ENCODE data around the gene RPL10.

Gene RPL10

DNA sequence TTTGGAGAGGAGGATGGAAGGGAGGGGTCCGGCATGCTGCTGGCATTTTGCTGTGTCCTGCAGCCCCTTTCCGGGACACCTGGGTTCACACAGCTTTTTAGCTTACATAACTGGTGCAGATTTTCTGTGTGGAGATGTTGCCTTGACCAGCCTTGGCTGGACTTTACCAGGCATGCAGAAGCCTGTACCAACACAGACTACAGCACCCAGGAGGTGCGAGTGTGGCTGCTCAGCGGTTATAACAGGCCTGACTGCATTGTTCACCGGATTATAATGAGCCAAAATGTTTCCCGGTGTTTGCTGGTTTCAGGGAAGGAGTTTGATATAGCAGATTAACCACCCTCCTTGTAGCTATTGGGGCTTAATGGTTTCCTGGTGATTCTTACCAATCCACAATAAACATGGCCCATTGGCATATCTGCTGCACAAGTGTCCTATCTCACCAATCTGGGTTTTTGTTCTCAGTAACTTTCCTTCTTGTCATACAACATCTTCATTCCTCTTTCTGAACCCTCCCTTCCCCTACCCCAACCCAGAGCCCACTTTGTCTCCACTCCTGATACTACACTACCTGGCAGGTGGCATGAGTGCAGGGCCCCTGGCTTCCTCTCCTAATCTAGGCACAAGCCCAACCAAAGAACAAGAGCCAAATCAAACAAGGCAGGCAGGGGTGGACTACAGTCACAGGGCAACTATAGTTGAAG, 3.9 kb downstream of the RPL10 start:
- no peak for DNase-seq

- DNase-seq = no peak
Observed at GRCh38 chrX:154402622-154403127, 4.5 kb downstream of the RPL10 start.

GRCh38 chrX:154403192-154403591, 5.0 kb downstream of the RPL10 start:
- no peak for DNase-seq

DNA sequence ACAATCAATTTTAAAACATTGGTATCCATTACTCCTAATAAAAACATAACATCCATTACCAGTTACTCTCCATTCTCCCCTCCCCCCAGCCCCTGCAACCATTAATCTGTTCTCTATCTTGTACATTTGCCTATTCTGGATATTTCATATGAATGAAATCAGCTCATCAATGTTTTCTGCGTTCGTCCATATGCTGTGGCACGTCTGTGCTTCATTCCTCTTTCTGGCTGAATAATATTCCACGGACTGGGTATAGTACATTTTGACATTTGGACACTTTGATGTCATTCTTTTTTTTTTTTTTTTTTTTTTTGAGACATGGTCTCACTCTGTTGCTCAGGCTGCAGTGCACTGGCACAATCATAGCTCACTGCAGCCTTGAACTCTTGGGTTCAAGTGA, 5.7 kb downstream of the RPL10 start:
- DNase-seq = no peak

- no peak for DNase-seq
Observed at GRCh38 chrX:154404625-154405192, 6.5 kb downstream of the RPL10 start.

- DNase-seq = no peak
Observed at GRCh38 chrX:154408659-154409221, 10.6 kb downstream of the RPL10 start.

GRCh38 chrX:154409222-154409871, 11.2 kb downstream of the RPL10 start, which contains the start of gene DNASE1L1:
TSS of gene DNASE1L1 (minus strand) at chrX:154409254. CDS start at chrX:154405568, 3,686 bp downstream.
- peak; percentile 70 for DNase-seq

- DNase-seq = no peak
Observed at GRCh38 chrX:154411981-154412340, 13.8 kb downstream of the RPL10 start.

GRCh38 chrX:154412468-154412867, 14.3 kb downstream of the RPL10 start:
- no peak for DNase-seq

- DNase-seq = no peak
Observed at GRCh38 chrX:154413142-154413541, 15.0 kb downstream of the RPL10 start.

- DNase-seq = no peak
Observed at GRCh38 chrX:154417157-154417556, 19.0 kb downstream of the RPL10 start.

DNA sequence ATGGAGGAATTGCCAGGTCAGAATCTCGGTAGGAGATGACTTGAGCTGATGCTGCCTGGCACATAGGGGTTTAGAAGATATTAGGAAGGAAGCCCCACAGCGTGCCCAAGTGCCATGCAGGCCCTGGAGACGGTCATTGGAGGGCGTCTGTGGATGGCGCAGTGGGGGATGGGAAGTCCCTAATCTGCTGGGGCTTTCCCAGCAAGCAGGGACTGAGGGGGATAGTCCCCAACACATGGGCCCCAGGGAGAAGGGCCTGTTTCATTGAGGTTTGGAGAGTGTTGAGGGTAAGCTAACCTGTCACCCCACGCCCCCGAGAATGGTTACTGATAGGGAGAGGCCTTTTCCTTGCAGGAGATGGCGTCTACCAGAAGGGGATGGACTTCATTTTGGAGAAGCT, 21.0 kb downstream of the RPL10 start:
- DNase-seq = no peak

GRCh38 chrX:154419688-154420401, 21.7 kb downstream of the RPL10 start:
- no peak for DNase-seq

GRCh38 chrX:154420402-154420756, 22.2 kb downstream of the RPL10 start:
- no peak for DNase-seq

- DNase-seq = no peak
Observed at GRCh38 chrX:154426916-154427770, 29.0 kb downstream of the RPL10 start.

DNA sequence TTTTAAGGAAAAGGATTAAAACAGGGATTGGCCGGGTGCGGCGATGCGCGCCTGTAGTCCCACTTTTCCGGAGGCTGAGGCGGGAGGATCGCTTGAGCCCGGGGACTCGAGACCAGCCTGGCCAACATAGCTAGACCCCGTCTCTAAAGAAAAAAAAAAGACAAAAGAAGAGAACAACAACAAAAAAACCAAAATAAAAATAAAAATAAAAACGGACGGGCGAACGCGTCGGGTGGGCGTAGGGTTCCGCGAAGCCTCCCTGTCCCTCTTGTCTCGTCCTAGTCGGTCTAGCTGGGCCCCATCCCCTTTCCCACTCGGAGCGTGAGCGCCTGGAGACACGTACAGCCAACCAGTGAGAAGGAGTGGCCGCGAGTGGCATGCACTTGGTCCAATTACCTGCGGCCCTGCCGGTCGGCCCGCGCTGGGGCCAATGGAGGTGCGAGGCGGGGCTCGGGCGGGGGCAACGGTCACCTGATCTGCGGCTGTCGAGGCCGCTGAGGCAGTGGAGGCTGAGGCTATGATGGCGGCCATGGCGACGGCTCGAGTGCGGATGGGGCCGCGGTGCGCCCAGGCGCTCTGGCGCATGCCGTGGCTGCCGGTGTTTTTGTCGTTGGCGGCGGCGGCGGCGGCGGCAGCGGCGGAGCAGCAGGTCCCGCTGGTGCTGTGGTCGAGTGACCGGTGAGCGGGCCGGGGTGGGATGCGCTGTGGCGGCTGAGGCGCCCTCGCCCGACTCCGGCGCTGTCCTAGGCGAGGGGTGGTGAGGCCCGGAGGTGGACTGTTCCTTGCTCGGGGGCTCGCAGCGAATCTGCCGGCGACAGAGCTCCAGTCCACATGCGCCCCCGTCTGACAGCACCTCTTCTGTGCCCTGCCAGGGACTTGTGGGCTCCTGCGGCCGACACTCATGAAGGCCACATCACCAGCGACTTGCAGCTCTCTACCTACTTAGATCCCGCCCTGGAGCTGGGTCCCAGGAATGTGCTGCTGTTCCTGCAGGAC, 30.3 kb downstream of the RPL10 start, which contains the start of gene ATP6AP1:
ATP6AP1 (plus strand) TSS at position 502 of the 996 bp plus-strand sequence; CDS start at position 518, 16 bp downstream.
- peak; percentile 59 for DNase-seq

- DNase-seq = no peak
Observed at GRCh38 chrX:154429711-154430110, 31.5 kb downstream of the RPL10 start.

- no peak for DNase-seq
Observed at GRCh38 chrX:154430479-154430878, 32.3 kb downstream of the RPL10 start.

- no peak for DNase-seq
Observed at GRCh38 chrX:154430916-154431315, 32.7 kb downstream of the RPL10 start.

- no peak for DNase-seq
Observed at GRCh38 chrX:154431341-154431740, 33.2 kb downstream of the RPL10 start.

DNA sequence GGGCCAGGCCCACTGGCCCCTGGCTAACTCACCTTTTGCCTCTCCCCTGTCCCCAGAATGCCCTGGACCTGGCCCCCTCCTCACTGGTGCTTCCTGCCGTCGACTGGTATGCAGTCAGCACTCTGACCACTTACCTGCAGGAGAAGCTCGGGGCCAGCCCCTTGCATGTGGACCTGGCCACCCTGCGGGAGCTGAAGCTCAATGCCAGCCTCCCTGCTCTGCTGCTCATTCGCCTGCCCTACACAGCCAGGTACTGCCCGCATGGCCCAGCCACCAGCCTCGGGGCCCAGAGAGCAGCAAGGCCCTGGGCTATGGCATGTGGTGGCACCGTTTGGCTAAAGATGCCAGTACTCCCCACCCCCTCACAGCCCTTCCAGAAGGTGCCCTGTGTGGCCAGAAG, 34.0 kb downstream of the RPL10 start:
- DNase-seq = no peak
